SU-DHL-6 (cell line): Measurements from ENCODE around the gene CCR5AS.

Experiments used
- H2AFZ ChIP-seq: fragments of 200-600 bp; sonication (generic); 2 replicates; pipeline ENCODE4 v1.6.1; 2014; ENCODE audit warnings: low read depth, mild to moderate bottlenecking, moderate library complexity, mixed read lengths, antibody characterized with exemption, low read length; ENCODE audit not compliant: severe bottlenecking
- H3F3A ChIP-seq: fragments of 200-600 bp; shearing (Covaris generic); 2 replicates; pipeline ENCODE4 v1.6.0; 2016; ENCODE audit warnings: antibody characterized with exemption, mild to moderate bottlenecking; ENCODE audit not compliant: insufficient read depth
- H3K27ac ChIP-seq: fragments of 200-600 bp; sonication (generic); 2 replicates; pipeline ENCODE4 v1.5.1; 2016; ENCODE audit warnings: low read depth, mild to moderate bottlenecking, low read length, moderate library complexity, mixed read lengths
- H3K27me3 ChIP-seq: fragments of 200-600 bp; sonication (generic), shearing (Covaris generic); 2 replicates; pipeline ENCODE4 v1.6.0; 2014; ENCODE audit warnings: mild to moderate bottlenecking, low read length
- H3K36me3 ChIP-seq: fragments of 200-600 bp; sonication (generic); 2 replicates; pipeline ENCODE4 v1.6.1; 2014; ENCODE audit warnings: mild to moderate bottlenecking, low read length, mixed read lengths
- H3K4me2 ChIP-seq: fragments of 300-600, 200-600 bp; shearing (Covaris generic), sonication (generic); 2 replicates; pipeline ENCODE4 v1.6.0; 2014; ENCODE audit warnings: low read length, low read depth, mild to moderate bottlenecking; ENCODE audit not compliant: poor library complexity, severe bottlenecking
- H3K4me3 ChIP-seq: fragments of 200-600 bp; sonication (generic); 2 replicates; pipeline ENCODE4 v1.5.1; 2014; ENCODE audit warnings: antibody characterized with exemption, low read length, mild to moderate bottlenecking, mixed read lengths; ENCODE audit not compliant: insufficient read depth, poor library complexity, severe bottlenecking
- H3K79me2 ChIP-seq: fragments of 200-600 bp; sonication (generic); 2 replicates; pipeline ENCODE4 v1.6.1; 2014; ENCODE audit warnings: mild to moderate bottlenecking, low read length, moderate library complexity; ENCODE audit not compliant: insufficient read depth
- H3K9ac ChIP-seq: fragments of 200-600 bp; sonication (generic); 2 replicates; pipeline ENCODE4 v1.7.0; 2014; ENCODE audit warnings: mild to moderate bottlenecking, low read length
- H3K9me2 ChIP-seq: fragments of 200-600 bp; sonication (generic); replicated peaks from 2 replicates; pipeline ENCODE4 v1.6.1; 2014; ENCODE audit warnings: low read length; ENCODE audit not compliant: insufficient read depth
- H3K9me3 ChIP-seq: fragments of 200-600 bp; sonication (generic); 2 replicates; pipeline ENCODE4 v1.6.1; 2014; ENCODE audit warnings: low read length, mixed read lengths; ENCODE audit not compliant: insufficient read depth
- H4K20me1 ChIP-seq: fragments of 200-600 bp; sonication (generic); 2 replicates; pipeline ENCODE4 v1.6.1; 2014; ENCODE audit warnings: low read depth, mild to moderate bottlenecking, antibody characterized with exemption, low read length, moderate library complexity, mixed read lengths
- CTCF ChIP-seq: fragments of 200-600 bp; sonication (generic); IDR thresholded peaks from one replicate; pipeline ENCODE4 v1.5.1; 2017; ENCODE audit warnings: antibody characterized with exemption, mild to moderate bottlenecking, low read length, moderate library complexity; ENCODE audit not compliant: insufficient read depth, poor library complexity, severe bottlenecking
- EZH2phosphoT487 ChIP-seq: fragments of 200-600 bp; sonication (generic), shearing (Covaris generic); conservative IDR thresholded peaks from 2 replicates; pipeline ENCODE4 v1.6.1; 2018; ENCODE audit warnings: mild to moderate bottlenecking, antibody characterized with exemption, low read length, moderate library complexity, mixed read lengths

CCR5AS gene

GRCh38 chr3:46369675-46370132, 37.2 kb downstream of the CCR5AS start:
- Histone ChIP-seq H3K4me3 (no peak overlapping the region), H3K79me2 (no peaks in the 10 kb centered on the region), H3K36me3 (no peaks in the 10 kb centered on the region), H3F3A (no peaks in the 10 kb centered on the region), H2AFZ (no peak overlapping the region), H4K20me1 (no peaks in the 10 kb centered on the region), H3K9me2 (no peaks in the 10 kb centered on the region), H3K27me3 (no peaks in the 10 kb centered on the region), H3K4me2 (no peak overlapping the region), H3K9me3 (no peaks in the 10 kb centered on the region), H3K27ac (no peak overlapping the region), H3K9ac (no peak overlapping the region)
- TF ChIP-seq EZH2phosphoT487 (no peak), CTCF (no peak)

GRCh38 chr3:46369151-46369550, 37.7 kb downstream of the CCR5AS start:
- Histone ChIP-seq H3K9me3 (no peaks in the 10 kb centered on the region), H4K20me1 (no peaks in the 10 kb centered on the region), H3K4me3 (no peak overlapping the region), H3F3A (no peaks in the 10 kb centered on the region), H3K27me3 (no peaks in the 10 kb centered on the region), H2AFZ (no peak overlapping the region), H3K9ac (no peak overlapping the region), H3K9me2 (no peaks in the 10 kb centered on the region), H3K36me3 (no peaks in the 10 kb centered on the region), H3K27ac (no peak overlapping the region), H3K4me2 (no peak overlapping the region), H3K79me2 (no peaks in the 10 kb centered on the region)
- TF ChIP-seq CTCF = no peak
- TF ChIP-seq EZH2phosphoT487 = no peak

DNA sequence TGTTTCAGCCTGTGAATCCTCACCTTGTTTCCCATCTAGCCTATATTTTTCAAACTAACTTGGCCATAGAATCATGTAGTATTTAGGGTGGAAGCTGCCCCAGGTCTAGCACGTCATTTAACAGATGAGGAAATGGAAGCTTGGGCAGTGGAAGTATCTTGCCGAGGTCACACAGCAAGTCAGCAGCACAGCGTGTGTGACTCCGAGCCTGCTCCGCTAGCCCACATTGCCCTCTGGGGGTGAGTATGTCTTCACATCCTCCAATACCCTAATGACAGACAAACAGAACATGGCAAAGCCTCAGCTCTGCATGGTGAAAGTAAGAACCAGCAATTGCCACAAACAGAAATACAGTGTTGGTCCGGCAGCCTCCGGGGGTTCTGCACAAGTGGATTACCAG, 38.3 kb downstream of the CCR5AS start:
- no peaks in the 10 kb centered on the region for H3K36me3 ChIP-seq
- H2AFZ ChIP-seq = no peak overlapping the region
- no peaks in the 10 kb centered on the region for H3K79me2 ChIP-seq
- H3K9me3 ChIP-seq = no peaks in the 10 kb centered on the region
- H3K4me3 ChIP-seq = no peak overlapping the region
- no peak overlapping the region for H3K9ac ChIP-seq
- H4K20me1 ChIP-seq = no peaks in the 10 kb centered on the region
- no peaks in the 10 kb centered on the region for H3K9me2 ChIP-seq
- no peak overlapping the region for H3K27ac ChIP-seq
- H3K27me3 ChIP-seq = no peaks in the 10 kb centered on the region
- TF ChIP-seq CTCF (no peak), EZH2phosphoT487 (no peak)
- H3F3A ChIP-seq = no peaks in the 10 kb centered on the region
- H3K4me2 ChIP-seq = no peak overlapping the region
